T-helper 17 cell (primary cell): ENCODE results near the gene U2SURP. TPM values are rescaled to one million over a fixed set of nuclear protein-coding genes. Genes with fewer than 3 reads are reported as not detected.

Experiments used
- ATAC-seq: fragments of 150-1000 bp; cut with Tn5 transposase; 2 replicates; pipeline ENCODE4 v1.10.0; 2021; ENCODE audit warnings: mild to moderate bottlenecking, moderate library complexity
- DNase-seq, 3 donors: peaks; one replicate each; pipeline versions ENCODE4 v3.0.0 to v3.0.0-alpha.2; 2020 to 2021
- H3K9me3 ChIP-seq: one replicate; pipeline ENCODE4 v1.7.0; 2013; ENCODE audit warnings: low read length, mild to moderate bottlenecking; ENCODE audit not compliant: control insufficient read depth, poor library complexity, severe bottlenecking
- H3K27ac Mint-ChIP-seq: one replicate; pipeline ENCODE4 v1.8.0; 2022; ENCODE audit warnings: mild to moderate bottlenecking, moderate library complexity, mixed read lengths
- H3K27me3 Mint-ChIP-seq: one replicate; pipeline ENCODE4 v1.8.0; 2022; ENCODE audit warnings: mixed read lengths
- H3K36me3 Mint-ChIP-seq: one replicate; pipeline ENCODE4 v1.8.0; 2022; ENCODE audit warnings: low read depth, mixed read lengths
- H3K4me1 Mint-ChIP-seq: one replicate; pipeline ENCODE4 v1.8.0; 2022; ENCODE audit warnings: mild to moderate bottlenecking, mixed read lengths
- H3K4me3 Mint-ChIP-seq: one replicate; pipeline ENCODE4 v1.8.0; 2022; ENCODE audit warnings: mild to moderate bottlenecking, moderate library complexity, mixed read lengths
- total RNA-seq, 4 donors: library from RNA in 2 of 4; stranded (reverse) in 2 of 4; gene quantifications; one replicate each; pipeline ENCODE4 v1.2.3 and lab custom pipeline; 2022 to 2026

U2SURP gene
- total RNA-seq (100 to 1,000 TPM; 145 to 171 TPM), total RNA-seq (lab: John Stamatoyannopoulos, UW) (210 to 271 reads per million in 2 donors)

DNA sequence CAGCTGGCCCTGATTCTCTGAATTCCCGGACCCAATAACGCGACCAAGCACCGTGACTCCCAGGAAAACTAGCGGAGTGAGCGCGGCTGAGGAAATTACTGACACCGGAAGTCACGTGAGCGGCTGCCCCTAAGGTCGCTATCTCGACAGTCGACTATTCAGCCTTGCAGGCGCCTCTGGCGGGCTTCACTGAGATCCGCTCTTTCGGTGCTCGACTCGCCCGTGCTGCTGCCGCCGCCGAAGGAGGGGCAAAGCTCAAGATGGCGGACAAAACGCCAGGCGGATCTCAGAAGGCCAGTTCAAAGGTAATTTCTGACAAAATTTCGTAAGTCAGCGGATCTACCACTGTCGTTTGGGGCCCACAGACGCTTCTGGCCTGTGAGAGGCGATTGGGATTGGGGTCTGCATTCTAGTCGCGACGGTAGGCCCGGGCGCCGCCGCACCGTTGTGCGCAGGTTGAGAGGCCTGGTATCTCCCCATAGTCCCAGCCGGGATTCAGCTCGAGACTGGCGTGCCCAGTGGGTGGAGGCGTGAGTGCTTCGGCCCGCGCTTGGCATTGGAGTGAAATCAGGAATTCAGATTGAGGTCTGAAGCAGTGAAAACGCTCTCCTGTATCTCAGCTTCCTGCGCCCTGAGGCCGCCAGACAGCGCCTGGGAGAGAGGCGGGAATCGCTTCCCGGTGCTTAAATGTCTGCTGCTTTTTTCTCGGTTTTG, at the start of gene U2SURP:
U2SURP (plus strand) TSS at position 202 of the 714 bp plus-strand sequence; CDS start at position 261, 59 bp downstream.
- Mint-ChIP-seq H3K4me3 (peak within 1 kb of the TSS; percentile 97), H3K27me3 (peaks cover 15% of the 10 kb centered on the region), H3K27ac (peak within 1 kb of the TSS; percentile 98), H3K36me3 (peaks cover 3% of the 10 kb centered on the region), H3K4me1 (peaks cover 29% of the 10 kb centered on the region)
- ATAC-seq (peak; percentile 95), DNase-seq (peak; percentile 82 to 85 (median 84))
- no peaks in the 10 kb centered on the region for H3K9me3 ChIP-seq

DNA sequence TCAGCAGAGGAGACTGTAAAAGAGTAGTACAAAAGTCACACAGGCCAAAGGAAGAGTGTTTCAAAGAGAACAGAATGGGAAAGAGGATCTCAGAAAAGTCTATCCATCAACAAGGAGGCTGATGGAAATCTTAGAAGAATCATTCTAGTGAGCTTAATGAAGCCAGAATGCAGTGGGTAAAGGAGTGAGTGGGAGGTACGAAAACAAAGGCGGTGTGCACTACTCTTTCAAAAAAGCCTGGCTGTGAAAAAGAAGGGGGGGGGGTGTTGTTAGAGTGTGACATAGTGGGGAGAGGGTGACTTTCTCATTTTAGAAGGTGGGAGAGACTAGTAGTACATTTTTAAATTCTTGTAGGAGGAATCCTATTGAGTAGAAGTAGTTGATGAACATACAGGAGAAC, 49.6 kb upstream of the U2SURP start:
- DNase-seq, result no peak
- no peak for ATAC-seq
- Mint-ChIP-seq H3K36me3 (peaks cover 6% of the 10 kb centered on the region), H3K27ac (no peak overlapping the region), H3K4me1 (peaks cover 7% of the 10 kb centered on the region), H3K27me3 (peaks cover 62% of the 10 kb centered on the region), H3K4me3 (no peak overlapping the region)
- H3K9me3 ChIP-seq, result no peaks in the 10 kb centered on the region

GRCh38 chr3:142952272-142953193, 48.8 kb upstream of the U2SURP start:
- H3K27ac Mint-ChIP-seq, result no peak overlapping the region
- peaks cover 64% of the 10 kb centered on the region for H3K27me3 Mint-ChIP-seq
- no peaks in the 10 kb centered on the region for H3K9me3 ChIP-seq
- no peak for ATAC-seq
- no peak for DNase-seq
- no peak overlapping the region for H3K4me3 Mint-ChIP-seq
- H3K36me3 Mint-ChIP-seq, result peaks cover 8% of the 10 kb centered on the region
- H3K4me1 Mint-ChIP-seq, result peaks cover 3% of the 10 kb centered on the region

DNA sequence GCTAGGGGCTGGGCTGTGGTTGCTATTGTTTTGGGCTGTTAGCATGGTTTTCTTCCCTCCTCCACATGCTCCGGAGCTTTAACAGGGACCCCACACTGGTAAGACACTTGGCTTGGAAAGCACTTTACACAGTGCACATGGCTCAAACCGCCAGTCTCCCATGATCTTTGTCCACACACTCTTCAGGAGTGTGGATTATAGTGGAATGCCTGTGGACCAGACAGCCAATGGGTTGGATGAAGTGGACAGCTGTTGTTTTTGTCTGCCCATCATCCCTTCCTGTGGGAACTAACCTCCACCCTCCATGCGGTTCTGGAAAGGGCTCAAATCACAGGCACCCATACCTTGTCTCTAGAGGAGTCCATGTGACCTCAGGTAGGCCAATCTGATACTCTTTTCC, 47.9 kb upstream of the U2SURP start:
- no peaks in the 10 kb centered on the region for H3K9me3 ChIP-seq
- Mint-ChIP-seq H3K27me3 (peaks cover 68% of the 10 kb centered on the region), H3K4me3 (no peak overlapping the region), H3K27ac (no peak overlapping the region), H3K4me1 (no peaks in the 10 kb centered on the region), H3K36me3 (peaks cover 8% of the 10 kb centered on the region)
- no peak for DNase-seq
- no peak for ATAC-seq

GRCh38 chr3:142958707-142959106, 42.7 kb upstream of the U2SURP start:
- Mint-ChIP-seq H3K4me3 (no peak overlapping the region), H3K27ac (no peak overlapping the region), H3K4me1 (peaks cover 8% of the 10 kb centered on the region), H3K36me3 (peaks cover 2% of the 10 kb centered on the region), H3K27me3 (peaks cover 65% of the 10 kb centered on the region)
- DNase-seq (no peak), ATAC-seq (no peak)
- no peaks in the 10 kb centered on the region for H3K9me3 ChIP-seq

- ATAC-seq (no peak), DNase-seq (no peak)
- Mint-ChIP-seq H3K27me3 (peaks cover 72% of the 10 kb centered on the region), H3K4me3 (no peak overlapping the region), H3K36me3 (peaks cover 6% of the 10 kb centered on the region), H3K4me1 (peaks cover 12% of the 10 kb centered on the region), H3K27ac (no peak overlapping the region)
- H3K9me3 ChIP-seq, result no peaks in the 10 kb centered on the region
These were observed 41.0 kb upstream of the U2SURP start for GRCh38 chr3:142960322-142960850.

GRCh38 chr3:142961539-142961938, 39.8 kb upstream of the U2SURP start:
- Mint-ChIP-seq H3K36me3 (peaks cover 6% of the 10 kb centered on the region), H3K27me3 (peaks cover 73% of the 10 kb centered on the region), H3K4me1 (peaks cover 12% of the 10 kb centered on the region), H3K4me3 (peak overlapping the region; percentile 88), H3K27ac (no peak overlapping the region)
- ATAC-seq, result no peak
- DNase-seq, result no peak
- no peaks in the 10 kb centered on the region for H3K9me3 ChIP-seq

DNA sequence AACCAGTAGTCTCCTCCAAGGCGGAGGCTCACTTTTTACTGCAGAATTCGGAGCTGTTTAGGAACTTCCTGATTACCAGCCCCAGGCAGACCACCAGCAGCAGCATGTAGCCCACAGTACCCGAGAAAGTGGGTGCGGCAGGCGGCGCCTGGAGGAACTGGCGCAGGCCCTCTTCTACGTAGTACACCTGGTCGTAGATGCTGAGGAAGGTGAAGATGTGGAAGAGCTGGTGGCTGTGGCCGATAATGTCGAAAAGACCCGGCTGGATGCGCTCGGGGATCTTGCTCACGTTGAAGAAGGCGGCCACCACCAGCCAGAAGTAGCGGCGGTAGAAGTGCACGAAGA, 39.2 kb upstream of the U2SURP start:
- Mint-ChIP-seq H3K27ac (no peak overlapping the region), H3K4me3 (peak overlapping the region; percentile 88), H3K4me1 (peaks cover 12% of the 10 kb centered on the region), H3K27me3 (peaks cover 75% of the 10 kb centered on the region), H3K36me3 (peaks cover 6% of the 10 kb centered on the region)
- ATAC-seq (no peak), DNase-seq (no peak)
- no peaks in the 10 kb centered on the region for H3K9me3 ChIP-seq

GRCh38 chr3:142962520-142963233, 38.7 kb upstream of the U2SURP start:
- ATAC-seq, result no peak
- peaks cover 71% of the 10 kb centered on the region for H3K27me3 Mint-ChIP-seq
- no peak overlapping the region for H3K27ac Mint-ChIP-seq
- no peak for DNase-seq
- H3K36me3 Mint-ChIP-seq, result peaks cover 4% of the 10 kb centered on the region
- H3K9me3 ChIP-seq, result no peaks in the 10 kb centered on the region
- peak overlapping the region; percentile 88 for H3K4me3 Mint-ChIP-seq
- peaks cover 12% of the 10 kb centered on the region for H3K4me1 Mint-ChIP-seq

DNA sequence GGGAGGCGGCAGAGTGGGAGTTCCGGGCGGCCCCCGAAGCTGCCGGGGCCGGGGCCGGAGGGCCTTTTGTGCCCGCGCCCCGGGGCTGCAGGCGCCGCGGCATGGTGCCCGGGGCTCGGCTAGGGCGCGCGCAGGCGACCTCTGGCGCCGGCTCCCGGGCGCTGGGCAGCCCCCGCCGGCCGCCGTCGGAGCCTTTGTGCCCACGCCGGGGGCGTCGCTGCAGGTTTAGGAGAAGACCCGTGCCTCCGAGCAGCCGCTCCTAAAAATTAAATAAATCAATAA, 38.2 kb upstream of the U2SURP start:
- Mint-ChIP-seq H3K4me3 (peak overlapping the region; percentile 88), H3K27ac (no peak overlapping the region), H3K36me3 (peaks cover 4% of the 10 kb centered on the region), H3K27me3 (peaks cover 70% of the 10 kb centered on the region), H3K4me1 (peaks cover 12% of the 10 kb centered on the region)
- no peak for DNase-seq
- H3K9me3 ChIP-seq, result no peaks in the 10 kb centered on the region
- no peak for ATAC-seq

GRCh38 chr3:142963516-142964448, 37.6 kb upstream of the U2SURP start, which contains the start of gene PAQR9:
Gene PAQR9 (minus strand): TSS chr3:142963674. CDS start chr3:142963336, 338 bp downstream.
- H3K4me1 Mint-ChIP-seq, result peaks cover 12% of the 10 kb centered on the region
- H3K4me3 Mint-ChIP-seq, result peak within 1 kb of the TSS; percentile 89
- H3K27me3 Mint-ChIP-seq, result peaks cover 70% of the 10 kb centered on the region
- DNase-seq (no peak), ATAC-seq (peak; percentile 51)
- peaks cover 4% of the 10 kb centered on the region for H3K36me3 Mint-ChIP-seq
- no peak within 1 kb of the TSS for H3K27ac Mint-ChIP-seq
- no peaks in the 10 kb centered on the region for H3K9me3 ChIP-seq

DNA sequence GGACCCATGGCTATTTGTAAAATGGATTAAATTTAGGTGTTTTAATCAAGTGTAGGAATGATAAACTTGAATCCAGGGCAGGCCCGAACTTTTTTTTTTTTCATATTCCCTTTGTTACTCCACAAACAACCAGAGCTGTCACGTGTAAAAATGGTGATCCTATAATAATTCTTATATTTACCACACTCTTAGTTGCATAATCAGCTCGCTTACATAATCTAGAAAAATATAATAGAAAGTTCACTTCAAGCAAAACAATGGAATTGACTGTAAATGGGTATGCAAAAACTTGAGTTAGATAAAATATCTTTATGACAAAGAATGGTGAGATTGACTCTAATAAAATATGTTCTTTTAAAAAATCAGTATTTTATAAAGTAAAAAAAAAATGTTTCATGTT, 35.8 kb upstream of the U2SURP start:
- peaks cover 64% of the 10 kb centered on the region for H3K27me3 Mint-ChIP-seq
- H3K4me1 Mint-ChIP-seq, result peaks cover 12% of the 10 kb centered on the region
- H3K36me3 Mint-ChIP-seq, result peaks cover 4% of the 10 kb centered on the region
- no peak for ATAC-seq
- H3K27ac Mint-ChIP-seq, result no peak overlapping the region
- H3K9me3 ChIP-seq, result no peaks in the 10 kb centered on the region
- no peak for DNase-seq
- H3K4me3 Mint-ChIP-seq, result no peak overlapping the region
